ENCODE data around the gene MRPS35.
"Not testable (repeated sequence)": the region's sequence is repeated elsewhere in the genome, so short reads cannot be mapped to it uniquely, and the experiment has no call there.

Gene MRPS35

GRCh38 chr12:27709212-27709931 is 1.3 kb upstream of the MRPS35 start:
- no peak for DNase-seq

GRCh38 chr12:27709932-27710591 is 570 bp upstream of the MRPS35 start:
- DNase-seq, result peak in 1 of 2 experiments; percentile 7

GRCh38 chr12:27711317-27711682 is 668 bp downstream of the MRPS35 start:
- DNase-seq, result peak; percentile 16 to 20

GRCh38 chr12:27711967-27712366 is 1.3 kb downstream of the MRPS35 start:
- DNase-seq, result no peak

- DNase-seq, result no peak
Observed at GRCh38 chr12:27723212-27723611, 12.6 kb downstream of the MRPS35 start.

GRCh38 chr12:27730097-27730588 is 19.5 kb downstream of the MRPS35 start:
- no peak for DNase-seq

GRCh38 chr12:27732281-27732680 is 21.6 kb downstream of the MRPS35 start:
- no peak for DNase-seq

GRCh38 chr12:27733052-27733656 is 22.5 kb downstream of the MRPS35 start:
- peak; percentile 16 to 32 for DNase-seq

- no peak for DNase-seq
Observed at GRCh38 chr12:27733791-27734190, 23.2 kb downstream of the MRPS35 start.

GRCh38 chr12:27734321-27734720 is 23.7 kb downstream of the MRPS35 start:
- DNase-seq, result not testable (repeated sequence)

- no peak for DNase-seq
Observed at GRCh38 chr12:27743601-27744000, 33.0 kb downstream of the MRPS35 start.

GRCh38 chr12:27745734-27746133 is 35.1 kb downstream of the MRPS35 start:
- DNase-seq, result not testable (repeated sequence)

- no peak for DNase-seq
Observed at GRCh38 chr12:27747111-27747820, 36.6 kb downstream of the MRPS35 start.

- DNase-seq, result no peak
Observed at GRCh38 chr12:27751386-27752047, 40.9 kb downstream of the MRPS35 start.

GRCh38 chr12:27754795-27755194 is 44.2 kb downstream of the MRPS35 start:
- DNase-seq, result no peak

- no peak for DNase-seq
Observed at GRCh38 chr12:27756670-27757195, 46.1 kb downstream of the MRPS35 start.

GRCh38 chr12:27762757-27763156 is 52.1 kb downstream of the MRPS35 start:
- DNase-seq, result no peak

GRCh38 chr12:27766587-27766986 is 56.0 kb downstream of the MRPS35 start:
- no peak for DNase-seq

- DNase-seq, result no peak
Observed at GRCh38 chr12:27769142-27769673, 58.6 kb downstream of the MRPS35 start.

- no peak for DNase-seq
Observed at GRCh38 chr12:27771481-27772327, 61.1 kb downstream of the MRPS35 start.
